WTC11 (cell line): ENCODE measurements around the gene ING1.

Experiments used
- NFYB ChIP-seq: sonication (generic); formaldehyde crosslinking; conservative IDR thresholded peaks from 2 replicates; pipeline ENCODE4 v1.8.0; 2022; ENCODE audit warnings: low read depth, missing genetic modification reagents
- SMAD3 ChIP-seq: sonication (generic); formaldehyde crosslinking; IDR thresholded peaks from 2 replicates; pipeline ENCODE4 v1.8.0; 2022; ENCODE audit warnings: missing genetic modification reagents, mild to moderate bottlenecking, borderline replicate concordance
- ZNF232 ChIP-seq: sonication (generic); formaldehyde crosslinking; IDR thresholded peaks from 2 replicates; pipeline ENCODE4 v1.8.0; 2022; ENCODE audit warnings: mild to moderate bottlenecking, missing genetic modification reagents
- TF ChIP-seq, protein P1 (sequence below): fragments of 200-600 bp; IDR thresholded peaks from 2 replicates; pipeline ENCODE4 v1.8.0; 2022; ENCODE audit warnings: antibody characterized with exemption
- TF ChIP-seq, protein P2 (sequence below): sonication (generic); formaldehyde crosslinking; IDR thresholded peaks from 2 replicates; pipeline ENCODE4 v1.8.0; 2022; ENCODE audit warnings: mild to moderate bottlenecking, missing genetic modification reagents

DNA sequence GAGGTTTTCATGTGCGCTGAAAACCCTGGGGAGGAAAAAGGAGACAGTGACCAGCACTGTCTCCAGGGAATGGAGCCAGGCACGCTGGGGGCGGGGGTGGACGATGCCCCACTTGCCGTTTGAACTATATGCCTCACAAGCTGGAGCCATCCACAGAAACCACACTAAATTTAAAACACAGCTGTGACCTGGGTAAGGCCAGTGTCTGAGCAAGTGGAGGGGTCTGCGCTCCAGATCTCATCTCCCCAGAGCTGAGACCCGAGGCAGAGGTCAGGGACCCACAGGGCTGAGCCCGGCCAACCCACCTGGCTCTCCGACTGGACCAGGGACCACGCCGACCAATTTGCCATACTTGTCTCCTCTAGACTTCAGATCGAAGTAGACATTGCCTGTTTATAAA lies 30.8 kb upstream of the ING1 start:
- TF ChIP-seq, protein P1, sequence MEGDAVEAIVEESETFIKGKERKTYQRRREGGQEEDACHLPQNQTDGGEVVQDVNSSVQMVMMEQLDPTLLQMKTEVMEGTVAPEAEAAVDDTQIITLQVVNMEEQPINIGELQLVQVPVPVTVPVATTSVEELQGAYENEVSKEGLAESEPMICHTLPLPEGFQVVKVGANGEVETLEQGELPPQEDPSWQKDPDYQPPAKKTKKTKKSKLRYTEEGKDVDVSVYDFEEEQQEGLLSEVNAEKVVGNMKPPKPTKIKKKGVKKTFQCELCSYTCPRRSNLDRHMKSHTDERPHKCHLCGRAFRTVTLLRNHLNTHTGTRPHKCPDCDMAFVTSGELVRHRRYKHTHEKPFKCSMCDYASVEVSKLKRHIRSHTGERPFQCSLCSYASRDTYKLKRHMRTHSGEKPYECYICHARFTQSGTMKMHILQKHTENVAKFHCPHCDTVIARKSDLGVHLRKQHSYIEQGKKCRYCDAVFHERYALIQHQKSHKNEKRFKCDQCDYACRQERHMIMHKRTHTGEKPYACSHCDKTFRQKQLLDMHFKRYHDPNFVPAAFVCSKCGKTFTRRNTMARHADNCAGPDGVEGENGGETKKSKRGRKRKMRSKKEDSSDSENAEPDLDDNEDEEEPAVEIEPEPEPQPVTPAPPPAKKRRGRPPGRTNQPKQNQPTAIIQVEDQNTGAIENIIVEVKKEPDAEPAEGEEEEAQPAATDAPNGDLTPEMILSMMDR, result no peak
- TF ChIP-seq NFYB (CRISPR knock-in tag) (no peak), SMAD3 (CRISPR knock-in tag) (no peak), ZNF232 (CRISPR knock-in tag) (no peak)
- TF ChIP-seq, protein P2, sequence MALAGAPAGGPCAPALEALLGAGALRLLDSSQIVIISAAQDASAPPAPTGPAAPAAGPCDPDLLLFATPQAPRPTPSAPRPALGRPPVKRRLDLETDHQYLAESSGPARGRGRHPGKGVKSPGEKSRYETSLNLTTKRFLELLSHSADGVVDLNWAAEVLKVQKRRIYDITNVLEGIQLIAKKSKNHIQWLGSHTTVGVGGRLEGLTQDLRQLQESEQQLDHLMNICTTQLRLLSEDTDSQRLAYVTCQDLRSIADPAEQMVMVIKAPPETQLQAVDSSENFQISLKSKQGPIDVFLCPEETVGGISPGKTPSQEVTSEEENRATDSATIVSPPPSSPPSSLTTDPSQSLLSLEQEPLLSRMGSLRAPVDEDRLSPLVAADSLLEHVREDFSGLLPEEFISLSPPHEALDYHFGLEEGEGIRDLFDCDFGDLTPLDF (CRISPR knock-in tag), result no peak
